Measurements from ENCODE around the gene CAPN2. TPM values are rescaled to one million over a fixed set of nuclear protein-coding genes. Genes with fewer than 3 reads are reported as not detected.

Gene CAPN2
- total RNA-seq, 1 donor from 2014 or later = 178 TPM

DNA sequence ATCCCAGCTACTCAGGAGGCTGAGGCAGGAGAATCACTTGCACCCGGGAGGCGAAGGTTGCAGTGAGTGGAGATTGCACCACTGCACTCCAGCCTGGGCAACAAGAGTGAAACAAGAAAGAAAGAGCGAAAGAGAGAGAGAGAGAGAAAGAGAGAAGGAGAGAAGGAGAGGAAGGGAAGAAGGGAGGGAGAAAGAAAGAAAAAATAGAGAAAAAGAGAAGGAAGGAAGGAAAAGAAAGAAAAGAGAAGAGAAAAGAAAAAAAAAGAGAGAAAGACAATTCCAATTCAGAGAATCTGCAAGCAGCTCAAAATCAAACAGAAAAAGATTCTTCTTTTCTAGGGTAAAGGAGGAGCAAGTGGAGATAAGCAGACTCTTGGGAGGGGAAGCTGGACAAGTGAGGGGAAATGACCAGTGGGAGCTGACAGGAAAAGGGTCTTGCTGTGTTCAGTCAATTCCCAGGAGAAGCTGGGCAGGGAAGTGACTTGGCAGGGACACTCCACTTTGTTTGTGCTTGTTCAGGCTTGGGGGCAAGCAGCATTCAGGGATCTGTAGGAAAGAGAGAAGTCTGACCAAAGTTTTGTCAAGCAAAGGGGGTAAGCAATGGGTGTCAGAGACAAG is 3.6 kb upstream of the CAPN2 start:
- TF ChIP-seq CTCF (IDR thresholded peaks at IDR 0.05) = no peak
- H3K27me3 ChIP-seq = no peaks in the 10 kb centered on the region
- DNase-seq (ENCODE audit: low spot score in 2 of 2) = peak in 1 of 2 donors; percentile 53
- H3K36me3 ChIP-seq = no peaks in the 10 kb centered on the region
- intact Hi-C loops (cut with DNase I) = loop anchor here (10.0 kb wide), 2 partner anchors 286 to 1064 kb away; no protein-coding TSS in a partner anchor
- H3K4me3 ChIP-seq = no peak overlapping the region
- H3K27ac ChIP-seq = peak overlapping the region; percentile 93 to 94
- H3K4me1 ChIP-seq = peaks cover 6 to 47% of the 10 kb centered on the region in 2 donors
- no peaks in the 10 kb centered on the region for H3K9me3 ChIP-seq

DNA sequence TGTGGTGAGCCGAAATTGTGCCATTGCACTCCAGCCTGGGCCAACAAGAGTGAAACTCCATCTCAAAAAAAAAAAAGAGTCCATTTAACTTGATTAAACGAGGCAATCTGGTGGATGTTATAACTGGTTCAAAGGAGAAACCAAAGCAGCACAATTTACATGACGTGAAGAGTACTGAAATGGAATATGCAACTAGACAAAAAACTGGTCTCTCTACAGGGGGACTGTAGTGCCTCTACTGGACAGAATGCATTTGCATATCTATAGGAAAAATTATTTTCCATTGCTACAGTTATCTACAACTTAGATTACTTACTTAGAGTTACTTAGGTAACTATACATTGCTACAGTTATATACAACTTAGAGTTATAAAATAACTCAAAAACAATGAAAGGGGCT is 2.7 kb upstream of the CAPN2 start:
- DNase-seq (ENCODE audit: low spot score in 2 of 2) = peak in 1 of 2 donors; percentile 1
- no peaks in the 10 kb centered on the region for H3K27me3 ChIP-seq
- peak overlapping the region; percentile 93 to 94 for H3K27ac ChIP-seq
- no peaks in the 10 kb centered on the region for H3K9me3 ChIP-seq
- H3K4me1 ChIP-seq = peaks cover 10 to 50% of the 10 kb centered on the region in 2 donors
- no peaks in the 10 kb centered on the region for H3K36me3 ChIP-seq
- intact Hi-C loops (cut with DNase I) = loop anchor here (10.0 kb wide), 2 partner anchors 285 to 1065 kb away; no protein-coding TSS in a partner anchor
- TF ChIP-seq CTCF (IDR thresholded peaks at IDR 0.05) = peak in 2 of 3 experiments; percentile 39 to 41
- H3K4me3 ChIP-seq = no peak overlapping the region

GRCh38 chr1:223710179-223711133 is 1.9 kb upstream of the CAPN2 start:
- intact Hi-C loops (cut with DNase I) = loop anchor here (5.0 to 10.0 kb wide), 3 partner anchors 137 to 724 kb away; partner anchors contain the start of genes DEGS1, TP53BP2 and WDR26
- H3K4me1 ChIP-seq = peaks cover 15 to 50% of the 10 kb centered on the region in 2 donors

DNA sequence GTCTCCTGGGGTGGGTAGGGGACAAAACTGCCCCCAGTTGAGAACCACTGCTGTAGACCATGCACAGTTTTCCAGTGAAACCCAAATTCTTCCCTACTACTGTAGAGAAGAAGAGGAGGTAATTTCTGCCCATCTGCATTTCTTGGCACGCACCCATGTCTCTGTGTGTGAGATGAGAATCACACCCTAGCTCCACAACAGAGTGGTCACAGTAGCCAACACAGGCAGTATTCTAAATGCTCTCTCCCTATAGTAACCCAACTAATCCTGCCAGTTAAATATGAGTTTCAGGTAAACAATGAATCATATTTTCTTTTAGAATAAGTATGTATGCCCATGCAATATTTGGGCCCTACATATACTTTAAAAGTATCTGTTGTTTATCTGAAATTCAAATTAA is 1.2 kb upstream of the CAPN2 start:
- Histone ChIP-seq H3K4me1 (peaks cover 17 to 49% of the 10 kb centered on the region in 2 donors), H3K27ac (peak overlapping the region; percentile 35 to 95), H3K36me3 (no peaks in the 10 kb centered on the region), H3K4me3 (no peak overlapping the region), H3K27me3 (no peaks in the 10 kb centered on the region), H3K9me3 (no peaks in the 10 kb centered on the region)
- intact Hi-C loops (cut with DNase I) = loop anchor here (5.0 to 10.0 kb wide), 3 partner anchors 136 to 724 kb away; partner anchors contain the start of genes DEGS1, TP53BP2 and WDR26
- DNase-seq (ENCODE audit: low spot score in 2 of 2) = no peak
- TF ChIP-seq CTCF (IDR thresholded peaks at IDR 0.05) = no peak

More at GRCh38 chr1:223710179-223711133, 1.9 kb upstream of the CAPN2 start:
- Histone ChIP-seq H3K4me3 (no peak overlapping the region), H3K27me3 (no peaks in the 10 kb centered on the region), H3K9me3 (no peaks in the 10 kb centered on the region), H3K36me3 (no peaks in the 10 kb centered on the region), H3K27ac (peak overlapping the region; percentile 35 to 95)
- DNase-seq (ENCODE audit: low spot score in 2 of 2) = no peak
- TF ChIP-seq CTCF (IDR thresholded peaks at IDR 0.05) = no peak

- intact Hi-C loops (cut with DNase I) = loop anchor here (1.0 to 10.0 kb wide), 4 partner anchors 38 to 723 kb away; partner anchors contain the start of genes DEGS1, TP53BP2 and WDR26
- DNase-seq (ENCODE audit: low spot score in 2 of 2) = no peak
- TF ChIP-seq CTCF (IDR thresholded peaks at IDR 0.05) = no peak
These were observed 569 bp upstream of the CAPN2 start for GRCh38 chr1:223711747-223712193.

More at GRCh38 chr1:223711747-223712193, 569 bp upstream of the CAPN2 start:
- peak overlapping the region; percentile 74 to 96 for H3K4me3 ChIP-seq
- peaks cover 14 to 47% of the 10 kb centered on the region in 2 donors for H3K4me1 ChIP-seq
- peak overlapping the region; percentile 89 to 95 for H3K27ac ChIP-seq
- H3K27me3 ChIP-seq = no peaks in the 10 kb centered on the region
- no peaks in the 10 kb centered on the region for H3K9me3 ChIP-seq
- H3K36me3 ChIP-seq = no peaks in the 10 kb centered on the region

Measured in ascending aorta (tissue), 2 donors.